ENCODE data around the gene LCOR.

LCOR gene

GRCh38 chr10:97037365-97038361 lies 205.6 kb downstream of the LCOR start:
- peak; percentile 93 for DNase-seq

- DNase-seq = no peak
Measured at GRCh38 chr10:97038688-97039087, 206.6 kb downstream of the LCOR start.

- no peak for DNase-seq
Measured at GRCh38 chr10:97039538-97040247, 207.6 kb downstream of the LCOR start.

GRCh38 chr10:97040248-97040584 lies 208.1 kb downstream of the LCOR start:
- DNase-seq = no peak

- DNase-seq = no peak
Measured at GRCh38 chr10:97040706-97041105, 208.6 kb downstream of the LCOR start.

- DNase-seq = no peak
Measured at GRCh38 chr10:97042081-97042480, 210.0 kb downstream of the LCOR start.

GRCh38 chr10:97042716-97043562 lies 210.8 kb downstream of the LCOR start:
- DNase-seq = no peak

GRCh38 chr10:97043563-97043855 lies 211.4 kb downstream of the LCOR start:
- DNase-seq = no peak
